ENCODE data around the gene LGALS1. TPM values are rescaled to one million over a fixed set of nuclear protein-coding genes. Genes with fewer than 3 reads are reported as not detected.

The LGALS1 gene
- total RNA-seq, 1 experiment from 2014 or later, result 32.8 TPM

DNA sequence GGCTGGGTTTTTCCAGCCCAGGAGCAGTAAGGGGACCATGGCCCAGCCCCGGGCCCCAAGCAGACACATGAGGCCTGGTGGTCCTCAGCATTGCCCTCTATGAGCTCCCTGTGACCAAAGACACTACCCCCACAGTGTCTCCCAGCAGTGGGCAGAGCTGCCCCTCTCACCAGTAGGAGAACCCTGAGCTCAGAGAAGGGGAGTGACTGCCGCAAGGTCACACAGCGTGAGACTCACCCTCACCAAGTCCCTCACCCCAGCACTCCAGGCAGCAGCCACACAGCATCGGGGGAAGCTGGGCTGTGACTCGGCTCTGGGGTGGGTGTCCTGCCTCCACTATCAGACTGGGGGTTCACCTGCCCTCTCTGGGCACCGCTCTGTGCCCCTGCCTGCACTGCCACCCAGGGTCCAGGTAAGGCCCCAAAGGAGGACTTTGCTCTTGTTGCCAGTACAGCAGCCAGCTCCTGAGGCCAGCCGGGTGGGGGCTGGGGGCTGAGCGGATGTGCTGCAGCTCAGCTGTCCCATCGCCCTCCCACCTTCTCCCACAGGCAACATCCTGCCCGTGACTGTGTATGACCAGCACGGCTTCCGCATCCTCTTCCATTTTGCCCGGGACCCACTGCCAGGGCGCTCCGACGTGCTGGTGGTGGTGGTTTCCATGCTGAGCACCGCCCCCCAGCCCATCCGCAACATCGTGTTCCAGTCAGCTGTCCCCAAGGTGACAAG lies 43.8 kb upstream of the LGALS1 start:
- H3K4me1 Mint-ChIP-seq, result peaks cover 19 to 25% of the 10 kb centered on the region in 2 experiments
- H3K27me3 Mint-ChIP-seq (ENCODE audit: low read depth), result no peaks in the 10 kb centered on the region
- no peak overlapping the region; a peak in 1 of 5 replicates for H3K4me3 Mint-ChIP-seq
- WGBS (ENCODE audit: extremely low coverage, insufficient read length, low lambda C conversion rate), result no CpG with 5 or more reads among the region's 19 CpGs
- no peak overlapping the region for H4K8ac ChIP-seq (replicated peaks; ENCODE audit: insufficient read length, low read depth, low read length)
- H3K36me3 Mint-ChIP-seq (ENCODE audit: insufficient read depth in 1 of 3, low read depth in 3 of 3), result peaks cover 0 to 12% (median 11%) of the 10 kb centered on the region in 3 experiments; a peak in 5 of 7 replicates
- no peak overlapping the region for H2BK12ac ChIP-seq (ENCODE audit: insufficient read length, low read depth, low read length)
- no peaks in the 10 kb centered on the region for H3K79me1 ChIP-seq (ENCODE audit: insufficient read depth, low read depth, low read length, poor library complexity, severe bottlenecking)
- H2BK15ac ChIP-seq (ENCODE audit: low read depth, low read length), result no peak overlapping the region
- H3K23ac ChIP-seq (ENCODE audit: insufficient read length, low read depth, low read length), result no peak overlapping the region
- no peak overlapping the region for H3K4ac ChIP-seq (ENCODE audit: low read depth, low read length)
- H3K9me3 ChIP-seq (ENCODE audit: control insufficient read depth, low read depth, low read length), result no peaks in the 10 kb centered on the region
- no peak overlapping the region for H3K56ac ChIP-seq (ENCODE audit: insufficient read length, low read depth, low read length)
- no peak overlapping the region for H2AK5ac ChIP-seq (ENCODE audit: insufficient read length, low read length)
- H4K5ac ChIP-seq (ENCODE audit: insufficient read length, low read depth, low read length), result no peak overlapping the region
- peaks cover 2% of the 10 kb centered on the region; the same call in 1 of the 2 replicates for H3K4me1 ChIP-seq (ENCODE audit: insufficient read depth, low read length)
- no peak overlapping the region for H2AFZ ChIP-seq (ENCODE audit: low read length)
- H3K27me3 ChIP-seq (ENCODE audit: insufficient read depth, low read length), result no peaks in the 10 kb centered on the region
- no peak overlapping the region for H2BK120ac ChIP-seq (ENCODE audit: low read depth, low read length, poor library complexity, severe bottlenecking)
- no peak overlapping the region for H4K91ac ChIP-seq (ENCODE audit: insufficient read length, low read depth, low read length)
- no peak overlapping the region for H2BK20ac ChIP-seq (ENCODE audit: low read depth, low read length, poor library complexity, severe bottlenecking)
- H3K18ac ChIP-seq (ENCODE audit: insufficient read length, low read depth, low read length), result no peak overlapping the region
- H3K23me2 ChIP-seq (ENCODE audit: insufficient read length, low read depth, low read length, poor library complexity, severe bottlenecking), result no peaks in the 10 kb centered on the region
- no peak for DNase-seq
- TF ChIP-seq, protein P1, sequence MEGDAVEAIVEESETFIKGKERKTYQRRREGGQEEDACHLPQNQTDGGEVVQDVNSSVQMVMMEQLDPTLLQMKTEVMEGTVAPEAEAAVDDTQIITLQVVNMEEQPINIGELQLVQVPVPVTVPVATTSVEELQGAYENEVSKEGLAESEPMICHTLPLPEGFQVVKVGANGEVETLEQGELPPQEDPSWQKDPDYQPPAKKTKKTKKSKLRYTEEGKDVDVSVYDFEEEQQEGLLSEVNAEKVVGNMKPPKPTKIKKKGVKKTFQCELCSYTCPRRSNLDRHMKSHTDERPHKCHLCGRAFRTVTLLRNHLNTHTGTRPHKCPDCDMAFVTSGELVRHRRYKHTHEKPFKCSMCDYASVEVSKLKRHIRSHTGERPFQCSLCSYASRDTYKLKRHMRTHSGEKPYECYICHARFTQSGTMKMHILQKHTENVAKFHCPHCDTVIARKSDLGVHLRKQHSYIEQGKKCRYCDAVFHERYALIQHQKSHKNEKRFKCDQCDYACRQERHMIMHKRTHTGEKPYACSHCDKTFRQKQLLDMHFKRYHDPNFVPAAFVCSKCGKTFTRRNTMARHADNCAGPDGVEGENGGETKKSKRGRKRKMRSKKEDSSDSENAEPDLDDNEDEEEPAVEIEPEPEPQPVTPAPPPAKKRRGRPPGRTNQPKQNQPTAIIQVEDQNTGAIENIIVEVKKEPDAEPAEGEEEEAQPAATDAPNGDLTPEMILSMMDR (conservative IDR thresholded peaks at IDR 0.05), result no peak
- H3K27ac Mint-ChIP-seq, result no peak overlapping the region; a peak in 1 of 7 replicates
- no peak overlapping the region for H3K4me2 ChIP-seq (ENCODE audit: insufficient read depth, insufficient read length, low read length)
- no peaks in the 10 kb centered on the region for H3K9me3 Mint-ChIP-seq
- H2BK5ac ChIP-seq (ENCODE audit: insufficient read length, low read length), result no peak overlapping the region
- no peaks in the 10 kb centered on the region for H3K79me2 ChIP-seq (ENCODE audit: insufficient read depth, low read length)
- no peak overlapping the region for H3K9ac ChIP-seq (ENCODE audit: extremely low read depth, insufficient read length, low read length)
- no peak overlapping the region for H3K14ac ChIP-seq (ENCODE audit: insufficient read depth, low read length)
- H3K27ac ChIP-seq (ENCODE audit: insufficient read length, low read depth, low read length), result no peak overlapping the region
- no peaks in the 10 kb centered on the region for H4K20me1 ChIP-seq (ENCODE audit: control insufficient read depth, insufficient read depth, insufficient read length)
- no peak overlapping the region for H3T11ph ChIP-seq (ENCODE audit: low read length)
